HEK293T (cell line): ENCODE measurements around the gene ST8SIA3.
A peak's percentile ranks its signal among the peaks of the same experiment; 100 is the strongest.

ENCODE experiments used
- CTCF ChIA-PET: fragments of 350-600 bp; formaldehyde crosslinking; extraction: SDS; loops from one replicate; lab custom pipeline; 2021; ENCODE audit warnings: antibody characterized with exemption, inconsistent platforms; lab: Yijun Ruan, JAX
- POLR2A ChIA-PET: fragments of 350-600 bp; formaldehyde crosslinking; extraction: SDS; loops from one replicate; lab custom pipeline; 2020; ENCODE audit warnings: antibody characterized with exemption, inconsistent platforms; lab: Yijun Ruan, JAX
- DNase-seq: peaks from one replicate; pipeline ENCODE4 v3.0.0; 2012; ENCODE audit warnings: mixed read lengths; ENCODE audit errors: extremely low spot score
- ARNT ChIP-seq: fragments of 450-650 bp; IDR thresholded peaks from 2 replicates; pipeline ENCODE4 v1.6.1; 2017; ENCODE audit warnings: mild to moderate bottlenecking
- BHLHE40 ChIP-seq: fragments of 450-650 bp; IDR thresholded peaks from 2 replicates; pipeline ENCODE4 v1.6.1; 2016; ENCODE audit warnings: mild to moderate bottlenecking, moderate library complexity, borderline replicate concordance
- CTBP1 ChIP-seq: fragments of 450-650 bp; IDR thresholded peaks from 2 replicates; pipeline ENCODE4 v1.6.1; 2016; ENCODE audit warnings: borderline replicate concordance
- ELF4 ChIP-seq: fragments of 450-650 bp; IDR thresholded peaks from 2 replicates; pipeline ENCODE4 v1.6.1; 2017; ENCODE audit warnings: antibody characterized with exemption
- FOXA1 ChIP-seq: fragments of 450-650 bp; IDR thresholded peaks from 2 replicates; pipeline ENCODE4 v1.6.1; 2016; ENCODE audit warnings: mild to moderate bottlenecking
- FOXK2 ChIP-seq: fragments of 450-650 bp; IDR thresholded peaks from 2 replicates; pipeline ENCODE4 v1.6.1; 2016; ENCODE audit warnings: mild to moderate bottlenecking
- FOXM1 ChIP-seq: fragments of 450-650 bp; IDR thresholded peaks from 2 replicates; pipeline ENCODE4 v1.6.1; 2017; ENCODE audit warnings: mild to moderate bottlenecking, borderline replicate concordance
- HDGF ChIP-seq: fragments of 450-650 bp; IDR thresholded peaks from 2 replicates; pipeline ENCODE4 v1.6.1; 2017; ENCODE audit warnings: antibody characterized with exemption, borderline replicate concordance
- L3MBTL2 ChIP-seq: fragments of 450-650 bp; conservative IDR thresholded peaks from 2 replicates; pipeline ENCODE4 v1.6.1; 2016; ENCODE audit warnings: mild to moderate bottlenecking
- LEF1 ChIP-seq: fragments of 450-650 bp; IDR thresholded peaks from 2 replicates; pipeline ENCODE4 v1.6.1; 2017; ENCODE audit warnings: mild to moderate bottlenecking, borderline replicate concordance
- NFRKB ChIP-seq: fragments of 450-650 bp; IDR thresholded peaks from 2 replicates; pipeline ENCODE4 v1.6.1; 2016; ENCODE audit warnings: mild to moderate bottlenecking, moderate library complexity
- PKNOX1 ChIP-seq: fragments of 450-650 bp; IDR thresholded peaks from 2 replicates; pipeline ENCODE4 v1.6.1; 2016
- SP1 ChIP-seq: fragments of 450-650 bp; IDR thresholded peaks from 2 replicates; pipeline ENCODE4 v1.6.1; 2017
- SUZ12 ChIP-seq: fragments of 450-650 bp; IDR thresholded peaks from 2 replicates; pipeline ENCODE4 v1.6.1; 2016; ENCODE audit warnings: mild to moderate bottlenecking
- TARDBP ChIP-seq: fragments of 450-650 bp; IDR thresholded peaks from 2 replicates; pipeline ENCODE4 v1.6.1; 2016
- ZNF384 ChIP-seq: fragments of 450-650 bp; IDR thresholded peaks from 2 replicates; pipeline ENCODE4 v1.6.1; 2016

Gene ST8SIA3

GRCh38 chr18:57353940-57354461 lies 1.6 kb downstream of the ST8SIA3 start:
- TF ChIP-seq LEF1: no peak
- no peak for TF ChIP-seq SP1
- TF ChIP-seq HDGF: no peak
- no peak for TF ChIP-seq ZNF384
- no peak for TF ChIP-seq FOXK2
- TF ChIP-seq FOXA1: no peak
- no peak for TF ChIP-seq CTBP1
- POLR2A ChIA-PET: no interaction called here
- peak; percentile 74 for DNase-seq
- CTCF ChIA-PET: no interaction called here

- CTCF ChIA-PET: no interaction called here
- POLR2A ChIA-PET: no interaction called here
Measured at GRCh38 chr18:57359433-57359832, 7.1 kb downstream of the ST8SIA3 start.

GRCh38 chr18:57362714-57363113 lies 10.4 kb downstream of the ST8SIA3 start:
- ChIA-PET POLR2A (no interaction called here), CTCF (no interaction called here)
- DNase-seq: no peak

More at GRCh38 chr18:57359433-57359832, 7.1 kb downstream of the ST8SIA3 start:
- TF ChIP-seq LEF1 (no peak), PKNOX1 (no peak), L3MBTL2 (no peak), TARDBP (no peak), FOXK2 (no peak), BHLHE40 (no peak), ARNT (no peak), SUZ12 (no peak), NFRKB (no peak), ZNF384 (no peak), FOXM1 (no peak), HDGF (no peak)
- no peak for DNase-seq

GRCh38 chr18:57364460-57364859 lies 12.1 kb downstream of the ST8SIA3 start:
- ChIA-PET CTCF (no interaction called here), POLR2A (no interaction called here)
- TF ChIP-seq ZNF384: no peak
- no peak for TF ChIP-seq FOXK2
- no peak for TF ChIP-seq SP1
- no peak for TF ChIP-seq SUZ12
- no peak for TF ChIP-seq ARNT
- TF ChIP-seq FOXM1: no peak
- no peak for TF ChIP-seq CTBP1
- no peak for TF ChIP-seq FOXA1
- no peak for TF ChIP-seq L3MBTL2
- no peak for TF ChIP-seq HDGF
- no peak for TF ChIP-seq PKNOX1
- TF ChIP-seq BHLHE40: no peak
- TF ChIP-seq ELF4: no peak
- TF ChIP-seq TARDBP: no peak
- DNase-seq: no peak

More at GRCh38 chr18:57362714-57363113, 10.4 kb downstream of the ST8SIA3 start:
- TF ChIP-seq LEF1 (no peak), TARDBP (no peak), BHLHE40 (no peak), CTBP1 (no peak), FOXK2 (no peak), ARNT (no peak)

- no peak for DNase-seq
- POLR2A ChIA-PET: no interaction called here
- no peak for TF ChIP-seq SUZ12
- no peak for TF ChIP-seq BHLHE40
- CTCF ChIA-PET: no interaction called here
Measured at GRCh38 chr18:57366528-57367081, 14.2 kb downstream of the ST8SIA3 start.

GRCh38 chr18:57372444-57372843 lies 20.1 kb downstream of the ST8SIA3 start:
- ChIA-PET CTCF (no interaction called here), POLR2A (no interaction called here)
- DNase-seq: no peak
- TF ChIP-seq ARNT (no peak), HDGF (no peak), LEF1 (no peak), FOXK2 (no peak), BHLHE40 (no peak), SUZ12 (no peak), NFRKB (no peak), PKNOX1 (no peak), L3MBTL2 (no peak), TARDBP (no peak), ELF4 (no peak), SP1 (no peak), FOXM1 (no peak), FOXA1 (no peak), CTBP1 (no peak), ZNF384 (no peak)

GRCh38 chr18:57373017-57373416 lies 20.7 kb downstream of the ST8SIA3 start:
- ChIA-PET POLR2A (no interaction called here), CTCF (no interaction called here)
- TF ChIP-seq HDGF (no peak), ARNT (no peak), ELF4 (no peak), FOXK2 (no peak), LEF1 (no peak), ZNF384 (no peak), FOXM1 (no peak), PKNOX1 (no peak), SP1 (no peak), NFRKB (no peak), FOXA1 (no peak), L3MBTL2 (no peak), SUZ12 (no peak), TARDBP (no peak), BHLHE40 (no peak), CTBP1 (no peak)
- DNase-seq: no peak
